ENCODE results near the gene CCDC7. TPM values are rescaled to one million over a fixed set of nuclear protein-coding genes. Genes with fewer than 3 reads are reported as not detected.
A peak's percentile ranks its signal among the peaks of the same experiment; 100 is the strongest.
"Not testable (repeated sequence)": the region's sequence is repeated elsewhere in the genome, so short reads cannot be mapped to it uniquely, and the experiment has no call there.

Gene CCDC7
- total RNA-seq, 1 experiment from 2014 or later, result 21.7 TPM

DNA sequence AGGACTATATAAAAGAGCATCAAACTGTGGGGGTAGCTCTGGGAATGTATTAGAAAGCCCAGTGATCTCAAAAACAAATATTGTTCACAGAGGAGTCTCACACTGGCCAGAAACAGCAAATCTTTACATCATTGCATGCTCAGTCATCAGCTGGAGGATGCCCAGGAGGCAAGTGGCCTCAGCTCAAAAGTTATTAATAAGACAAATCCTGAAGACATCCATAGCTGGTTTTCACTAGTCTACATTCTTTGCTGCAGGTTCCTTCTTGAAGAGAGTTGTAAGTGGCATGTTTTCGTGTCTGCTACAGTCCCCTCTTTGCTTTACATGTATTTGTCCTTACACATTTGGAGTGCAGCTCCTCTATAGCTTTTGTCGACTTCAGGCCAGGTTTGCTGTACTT, 8.6 kb upstream of the CCDC7 start:
- in situ Hi-C loops (cut with HindIII; ENCODE audit: low pct_unique_long_range_greater_than_20kb, low sequenced_read_pairs), result no loop called here
- DNase-seq (ENCODE audit: low read depth), result no peak

DNA sequence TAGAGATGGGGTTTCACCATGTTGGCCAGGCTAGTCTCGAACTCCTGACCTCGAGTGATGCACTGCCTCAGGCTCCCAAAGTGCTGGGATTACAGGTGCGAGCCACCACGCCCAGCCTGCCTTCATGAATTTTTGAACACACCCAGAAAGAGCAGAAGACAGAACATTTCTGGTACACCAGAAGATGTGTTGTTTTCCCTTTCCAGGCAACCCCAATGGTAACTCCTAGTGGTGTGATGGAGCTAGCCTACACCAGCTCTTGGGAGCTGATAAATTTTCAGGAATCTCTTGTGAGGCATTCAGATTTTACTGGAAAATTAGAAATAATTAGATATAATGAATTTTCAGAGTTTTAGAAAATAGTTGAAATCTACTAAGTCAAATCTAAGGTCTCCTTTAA, 904 bp upstream of the CCDC7 start:
- in situ Hi-C loops (cut with HindIII; ENCODE audit: low pct_unique_long_range_greater_than_20kb, low sequenced_read_pairs), result no loop called here

DNA sequence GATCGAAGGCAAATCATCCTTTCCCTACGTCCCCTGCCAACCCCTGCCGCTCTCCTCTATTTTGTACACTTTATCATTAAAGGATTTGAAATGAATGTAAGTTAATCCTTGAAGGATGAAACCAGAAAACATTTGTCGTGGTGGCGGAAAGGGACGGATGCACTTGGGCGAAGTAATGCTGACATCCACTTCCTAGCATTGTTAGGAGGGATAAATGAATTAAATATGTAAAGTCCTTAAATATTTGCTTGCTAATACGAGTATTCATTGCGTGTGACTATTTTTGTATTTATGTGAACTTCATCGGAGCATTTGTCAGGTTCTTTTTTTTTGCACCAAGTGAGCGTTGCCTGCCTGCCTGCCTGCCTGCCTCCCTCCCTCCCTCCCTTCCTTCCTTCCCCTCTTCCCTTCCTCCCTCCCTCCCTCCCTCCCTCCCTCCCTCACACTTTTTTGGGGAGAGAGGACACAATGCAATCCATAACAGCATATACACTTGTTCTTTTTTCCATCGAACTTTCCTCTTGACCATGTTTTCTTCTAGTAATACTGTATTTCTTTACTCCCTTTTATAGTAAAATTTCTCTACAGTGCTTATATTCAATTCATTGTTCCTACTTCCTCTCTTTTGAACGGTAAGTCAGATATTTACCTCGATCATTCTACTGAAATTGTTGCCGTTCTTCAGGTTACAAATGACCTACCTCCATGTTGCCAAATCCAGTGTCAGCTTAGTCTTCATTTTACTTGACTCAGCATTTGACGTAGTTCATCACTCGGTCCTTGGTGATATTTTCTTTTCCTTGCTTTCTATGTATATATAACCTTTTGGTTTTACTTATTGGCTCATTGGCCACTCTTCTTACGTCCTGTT, 831 bp downstream of the CCDC7 start:
- peak; percentile 48 for DNase-seq (ENCODE audit: low read depth)
- in situ Hi-C loops (cut with HindIII; ENCODE audit: low pct_unique_long_range_greater_than_20kb, low sequenced_read_pairs), result no loop called here

More for the DNA sequence above, 904 bp upstream of the CCDC7 start:
- DNase-seq (ENCODE audit: low read depth), result no peak

DNA sequence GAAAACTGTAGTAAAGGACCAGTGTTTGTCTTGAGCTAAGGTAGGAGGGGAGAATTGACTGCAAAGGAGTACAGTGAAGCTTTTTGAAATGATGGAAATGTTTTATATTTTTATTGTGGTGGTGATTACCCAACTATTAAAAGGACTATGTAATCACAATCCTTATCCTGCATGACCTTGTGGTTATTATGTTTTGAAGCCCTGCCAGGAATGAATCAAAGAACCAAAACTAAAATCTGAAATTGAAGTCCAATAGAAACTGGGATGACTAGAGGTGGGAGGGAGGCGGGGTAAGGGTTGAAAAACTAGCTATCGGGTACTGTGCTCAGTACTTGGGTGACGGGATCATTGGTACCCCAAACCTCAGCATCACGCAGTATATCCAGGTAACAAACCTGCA, 8.2 kb downstream of the CCDC7 start:
- in situ Hi-C loops (cut with HindIII; ENCODE audit: low pct_unique_long_range_greater_than_20kb, low sequenced_read_pairs), result no loop called here
- DNase-seq (ENCODE audit: low read depth), result no peak

DNA sequence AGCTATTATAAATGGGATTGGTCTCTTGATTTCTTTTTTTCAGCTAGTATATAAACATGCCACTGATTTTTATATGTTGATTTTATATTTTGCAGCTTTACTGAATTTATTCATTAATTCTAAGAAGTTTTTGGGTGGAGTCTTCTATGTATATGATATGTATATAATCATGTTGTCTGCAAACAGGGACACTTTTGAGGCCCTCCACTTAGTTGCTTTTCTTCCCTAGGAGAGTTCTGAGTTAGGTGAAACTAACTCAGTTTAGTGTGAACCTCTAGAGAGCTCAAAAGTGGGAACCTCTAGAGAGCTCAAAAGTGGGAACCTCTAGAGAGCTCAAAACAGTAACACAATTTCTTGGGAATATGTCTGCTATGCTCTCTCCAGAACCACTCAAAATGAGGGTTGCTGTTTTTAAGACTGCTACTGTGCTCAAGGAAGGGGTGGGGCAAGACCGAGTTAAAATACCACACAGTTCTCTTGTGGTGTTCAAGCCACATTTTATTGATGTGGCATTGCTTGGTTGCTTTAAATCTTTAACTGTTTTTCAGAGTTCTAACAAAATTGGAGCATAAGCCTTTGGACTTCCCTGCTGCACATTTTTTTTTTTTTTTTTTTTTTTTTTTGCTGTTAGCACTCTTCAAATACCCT, 13.2 kb downstream of the CCDC7 start:
- no peak for DNase-seq (ENCODE audit: low read depth)
- in situ Hi-C loops (cut with HindIII; ENCODE audit: low pct_unique_long_range_greater_than_20kb, low sequenced_read_pairs), result no loop called here

DNA sequence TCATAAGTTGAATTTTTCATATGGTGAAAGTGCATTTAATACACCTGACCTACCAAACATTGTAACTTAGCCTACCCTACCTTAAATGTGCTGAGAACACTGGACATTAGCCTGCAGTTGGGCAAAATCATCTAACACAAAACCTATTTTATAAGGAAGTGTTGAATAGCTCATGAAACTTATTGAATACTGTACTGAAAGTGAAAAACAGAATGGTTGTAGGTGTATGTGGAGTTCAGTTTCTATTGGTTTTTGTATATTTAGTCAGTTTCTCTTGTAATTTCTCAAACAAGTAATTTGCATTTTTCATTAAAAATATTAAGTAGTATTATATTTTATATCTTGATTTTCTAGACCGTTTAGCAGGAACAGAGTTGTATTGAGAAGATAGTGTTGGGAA, 15.3 kb downstream of the CCDC7 start:
- in situ Hi-C loops (cut with HindIII; ENCODE audit: low pct_unique_long_range_greater_than_20kb, low sequenced_read_pairs), result no loop called here

DNA sequence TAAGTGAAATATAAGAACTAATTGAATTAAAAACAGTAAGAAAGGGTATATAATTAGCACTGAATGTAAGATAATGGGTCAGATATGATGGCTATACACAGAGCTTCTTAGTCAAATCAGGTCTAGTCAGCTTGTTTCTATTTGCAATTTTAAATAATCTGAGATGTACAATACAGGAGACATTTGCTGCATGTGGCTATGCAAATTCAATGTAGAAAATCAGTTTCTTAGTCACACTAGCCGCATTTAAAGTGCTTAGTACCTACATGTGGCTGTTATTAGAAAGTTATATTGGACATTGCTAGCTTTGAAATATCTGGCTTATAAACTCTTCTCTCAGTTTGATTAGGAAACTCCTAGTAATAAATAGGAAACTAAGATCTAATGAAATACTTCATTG, 25.3 kb downstream of the CCDC7 start:
- no peak for DNase-seq (ENCODE audit: low read depth)
- in situ Hi-C loops (cut with HindIII; ENCODE audit: low pct_unique_long_range_greater_than_20kb, low sequenced_read_pairs), result no loop called here

More for the DNA sequence above, 15.3 kb downstream of the CCDC7 start:
- DNase-seq (ENCODE audit: low read depth), result no peak

DNA sequence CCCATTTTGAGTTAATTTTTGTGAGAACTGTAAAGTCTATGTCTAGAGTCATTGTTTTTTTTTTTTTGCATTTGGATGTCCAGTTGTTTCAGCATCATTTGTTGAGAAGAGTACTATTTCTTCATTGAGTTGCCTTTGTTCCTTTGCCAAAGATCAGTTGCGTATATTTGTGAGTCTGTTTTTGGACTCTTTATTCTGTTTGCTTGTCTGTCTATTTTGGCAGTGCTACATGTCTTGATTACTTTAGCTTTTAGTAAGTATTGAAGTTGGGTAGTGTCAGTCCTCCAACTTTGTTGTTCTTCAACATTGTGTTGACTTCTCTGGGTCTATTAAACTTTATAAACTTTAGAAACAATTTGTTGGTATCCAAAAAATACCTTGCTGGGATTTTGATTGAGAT, 31.6 kb downstream of the CCDC7 start:
- in situ Hi-C loops (cut with HindIII; ENCODE audit: low pct_unique_long_range_greater_than_20kb, low sequenced_read_pairs), result no loop called here

DNA sequence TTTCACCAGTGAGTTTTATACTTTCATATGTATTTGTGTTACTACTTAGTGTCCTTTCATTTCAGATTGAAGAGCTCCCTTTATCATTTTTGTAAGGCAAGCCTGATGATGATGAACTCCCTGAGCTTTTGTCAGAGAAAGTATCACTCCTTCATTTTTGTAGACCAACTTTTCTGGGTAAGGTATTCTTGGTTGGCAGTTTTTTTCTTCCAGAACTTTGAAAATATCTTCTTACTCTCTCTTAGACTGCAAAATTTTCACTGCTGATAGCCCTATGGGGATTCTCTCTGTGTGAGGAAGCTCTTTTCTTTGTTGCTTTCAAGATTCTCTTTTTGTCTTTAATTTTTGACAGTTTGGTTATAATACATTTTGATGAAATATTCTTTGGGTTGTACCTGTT, 35.7 kb downstream of the CCDC7 start:
- DNase-seq (ENCODE audit: low read depth), result no peak
- in situ Hi-C loops (cut with HindIII; ENCODE audit: low pct_unique_long_range_greater_than_20kb, low sequenced_read_pairs), result no loop called here

More for the DNA sequence above, 31.6 kb downstream of the CCDC7 start:
- DNase-seq (ENCODE audit: low read depth), result no peak

DNA sequence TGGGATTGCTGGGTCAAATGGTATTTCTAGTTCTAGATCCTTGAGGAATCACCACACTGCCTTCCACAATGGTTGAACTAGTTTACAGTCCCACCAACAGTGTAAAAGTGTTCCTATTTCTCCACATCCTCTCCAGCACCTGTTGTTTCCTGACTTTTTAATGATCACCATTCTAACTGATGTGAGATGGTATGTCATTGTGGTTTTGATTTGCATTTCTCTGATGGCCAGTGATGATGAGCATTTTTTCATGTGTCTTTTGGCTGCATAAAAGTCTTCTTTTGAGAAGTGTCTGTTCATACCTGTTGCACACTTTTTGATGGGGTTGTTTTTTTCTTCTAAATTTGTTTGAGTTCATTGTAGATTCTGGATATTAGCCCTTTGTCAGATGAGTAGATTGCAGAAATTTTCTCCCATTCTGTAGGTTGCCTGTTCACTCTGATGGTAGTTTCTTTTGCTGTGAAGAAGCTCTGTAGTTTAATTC, 37.1 kb downstream of the CCDC7 start:
- in situ Hi-C loops (cut with HindIII; ENCODE audit: low pct_unique_long_range_greater_than_20kb, low sequenced_read_pairs); DNase-seq (ENCODE audit: low read depth): not testable (repeated sequence)

DNA sequence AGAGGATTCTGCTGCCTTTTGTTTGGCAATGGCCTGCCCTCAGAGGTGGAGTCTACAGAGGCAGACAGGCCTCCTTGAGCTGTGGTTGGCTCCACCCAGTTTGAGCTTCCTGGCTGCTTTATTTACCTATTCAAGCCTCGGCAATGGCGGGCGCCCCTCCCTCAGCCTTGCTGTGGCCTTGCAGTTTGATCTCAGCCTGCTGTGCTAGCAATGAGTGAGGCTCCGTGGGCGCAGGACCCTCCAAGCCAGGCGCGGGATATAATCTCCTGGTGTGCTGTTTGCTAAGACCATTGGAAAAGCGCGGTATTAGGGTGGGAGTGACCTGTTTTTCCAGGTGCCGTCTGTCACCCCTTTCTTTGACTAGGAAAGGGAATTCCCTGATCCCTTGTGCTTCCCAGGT, 42.1 kb downstream of the CCDC7 start:
- DNase-seq (ENCODE audit: low read depth); in situ Hi-C loops (cut with HindIII; ENCODE audit: low pct_unique_long_range_greater_than_20kb, low sequenced_read_pairs): not testable (repeated sequence)

DNA sequence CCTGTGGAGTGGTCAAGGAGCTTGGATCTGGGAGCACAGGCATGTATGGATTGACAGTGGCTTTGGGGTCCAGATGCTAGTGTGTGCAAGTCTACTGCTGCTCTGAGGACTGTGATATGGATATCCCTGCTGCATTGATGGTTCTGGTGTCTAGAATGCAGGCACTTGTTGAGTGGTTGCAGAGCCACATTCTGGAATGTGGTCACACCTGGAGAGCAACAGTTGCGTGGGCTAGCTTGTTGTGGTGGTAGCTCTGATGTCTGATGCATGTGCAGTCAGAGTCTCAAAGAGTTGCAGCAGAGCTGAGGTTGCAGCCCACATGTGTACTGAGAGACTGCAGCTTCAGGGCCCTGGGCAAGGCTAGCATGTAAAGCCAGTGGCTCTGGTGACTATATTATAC, 43.2 kb downstream of the CCDC7 start:
- DNase-seq (ENCODE audit: low read depth), result no peak
- in situ Hi-C loops (cut with HindIII; ENCODE audit: low pct_unique_long_range_greater_than_20kb, low sequenced_read_pairs), result no loop called here

DNA sequence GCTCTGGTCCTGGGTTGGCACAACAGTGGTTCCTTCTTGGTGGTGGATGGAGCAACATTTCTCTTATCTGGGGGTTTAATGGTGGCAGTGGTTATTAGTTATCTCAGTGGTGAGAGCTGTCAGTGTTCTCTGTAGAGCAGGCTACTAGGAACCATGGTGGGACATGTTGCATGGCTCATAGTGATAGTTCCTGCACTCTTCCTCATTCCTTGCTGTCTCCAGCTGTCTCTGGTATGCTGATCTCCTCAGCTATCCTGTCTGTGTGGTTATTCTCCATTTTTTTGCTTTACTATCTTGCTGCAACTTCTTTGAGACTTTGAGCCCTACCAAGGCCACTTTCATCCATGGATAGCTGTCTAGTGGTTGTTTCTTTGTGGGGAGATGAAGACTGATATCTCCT, 44.0 kb downstream of the CCDC7 start:
- DNase-seq (ENCODE audit: low read depth), result no peak
- in situ Hi-C loops (cut with HindIII; ENCODE audit: low pct_unique_long_range_greater_than_20kb, low sequenced_read_pairs), result no loop called here

DNA sequence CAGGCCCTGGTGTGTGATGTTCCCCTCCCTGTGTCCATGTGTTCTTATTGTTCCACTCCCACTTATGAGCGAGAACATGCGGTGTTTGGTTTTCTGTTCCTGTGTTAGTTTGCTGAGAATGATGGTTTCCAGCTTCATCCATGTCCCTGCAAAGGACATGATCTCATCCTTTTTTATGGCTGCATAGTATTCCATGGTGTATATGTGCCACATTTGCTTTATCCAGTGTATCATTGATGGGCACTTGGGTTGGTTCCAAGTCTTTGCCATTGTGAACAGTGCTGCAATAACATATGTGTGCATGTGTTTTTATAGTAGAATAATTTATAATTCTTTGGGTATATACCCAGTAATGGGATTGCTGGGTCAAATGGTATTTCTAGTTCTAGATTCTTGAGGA, 48.6 kb downstream of the CCDC7 start:
- DNase-seq (ENCODE audit: low read depth); in situ Hi-C loops (cut with HindIII; ENCODE audit: low pct_unique_long_range_greater_than_20kb, low sequenced_read_pairs): not testable (repeated sequence)

DNA sequence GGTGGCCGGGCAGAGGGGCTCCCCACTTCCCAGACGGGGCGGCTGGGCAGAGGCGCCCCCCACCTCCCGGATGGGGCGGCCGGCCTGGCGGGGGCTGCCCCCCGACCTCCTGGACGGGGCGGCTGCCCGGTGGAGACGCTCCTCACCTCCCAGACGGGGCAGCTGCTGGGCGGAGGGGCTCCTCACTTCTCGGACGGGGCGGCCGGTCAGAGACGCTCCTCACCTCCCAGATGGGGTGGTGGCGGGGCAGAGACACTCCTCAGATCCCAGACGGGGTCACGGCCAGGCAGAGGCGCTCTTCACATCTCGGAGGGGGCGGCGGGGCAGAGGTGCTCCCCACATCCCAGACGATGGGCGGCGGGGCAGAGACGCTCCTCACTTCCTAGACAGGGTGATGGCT, 54.2 kb downstream of the CCDC7 start:
- DNase-seq (ENCODE audit: low read depth); in situ Hi-C loops (cut with HindIII; ENCODE audit: low pct_unique_long_range_greater_than_20kb, low sequenced_read_pairs): not testable (repeated sequence)

DNA sequence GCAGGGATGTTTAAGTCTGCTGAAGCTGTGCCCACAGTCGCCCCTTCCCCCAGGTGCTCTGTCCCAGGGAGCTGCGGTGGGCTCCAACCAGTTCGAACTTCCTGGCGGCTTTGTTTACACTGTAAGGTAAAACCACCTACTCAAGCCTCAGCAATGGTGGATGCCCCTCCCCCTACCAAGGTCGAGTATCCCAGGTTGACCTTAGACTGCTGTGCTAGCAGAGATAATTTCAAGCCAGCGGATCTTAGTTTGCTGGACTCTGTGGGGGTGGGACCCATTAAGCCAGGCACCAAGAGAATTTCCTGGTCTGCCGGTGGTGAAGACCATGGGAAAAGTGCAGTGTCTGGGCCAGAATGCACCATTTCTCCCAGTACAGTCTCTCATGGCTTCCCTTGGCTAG, 56.0 kb downstream of the CCDC7 start:
- no peak for DNase-seq (ENCODE audit: low read depth)
- in situ Hi-C loops (cut with HindIII; ENCODE audit: low pct_unique_long_range_greater_than_20kb, low sequenced_read_pairs), result no loop called here

DNA sequence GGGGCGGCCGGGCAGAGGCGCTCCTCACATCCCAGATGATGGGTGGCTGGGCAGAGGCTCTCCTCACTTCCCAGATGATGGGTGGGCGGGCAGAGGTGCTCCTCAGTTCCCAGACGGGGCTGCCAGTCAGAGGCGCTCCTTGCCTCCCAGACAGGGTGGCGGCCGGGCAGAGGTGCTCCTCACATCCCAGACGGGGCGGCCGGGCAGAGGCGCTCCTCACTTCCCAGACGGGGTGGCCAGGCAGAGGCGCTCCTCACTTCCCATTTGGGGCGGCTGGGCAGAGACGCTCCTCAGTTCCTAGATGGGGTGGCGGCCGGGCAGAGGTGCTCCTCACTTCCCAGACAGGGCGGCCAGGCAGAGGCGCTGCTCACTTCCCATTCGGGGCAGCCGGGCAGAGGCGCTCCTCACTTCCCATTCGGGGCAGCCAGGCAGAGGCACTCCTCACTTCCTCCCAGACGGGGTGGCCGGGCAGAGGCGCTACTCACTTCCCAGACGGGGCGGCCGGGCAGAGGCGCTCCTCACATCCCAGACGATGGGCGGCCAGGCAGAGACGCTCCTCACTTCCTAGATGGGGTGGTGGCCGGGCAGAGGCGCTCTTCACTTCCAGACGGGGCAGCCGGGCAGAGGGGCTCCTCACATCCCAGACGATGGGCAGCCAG, 60.0 kb downstream of the CCDC7 start:
- DNase-seq (ENCODE audit: low read depth); in situ Hi-C loops (cut with HindIII; ENCODE audit: low pct_unique_long_range_greater_than_20kb, low sequenced_read_pairs): not testable (repeated sequence)

DNA sequence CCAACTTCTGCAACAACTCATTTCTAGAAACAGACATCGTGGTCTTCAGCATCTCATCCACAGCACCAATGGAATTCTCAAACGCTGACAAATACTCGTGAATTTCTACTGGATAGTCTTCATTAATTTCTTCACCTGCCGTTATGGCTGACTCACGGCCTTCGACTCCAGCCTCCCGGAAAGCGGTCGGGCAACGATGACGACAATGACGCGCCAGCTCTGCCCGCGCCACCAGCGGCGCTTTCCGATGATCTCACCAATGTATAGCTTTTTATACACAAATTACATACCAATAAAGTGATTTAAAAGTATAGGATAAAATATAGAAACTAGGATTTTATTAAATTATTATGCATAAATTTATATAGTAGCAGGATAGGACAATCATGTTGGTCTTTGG, 65.7 kb downstream of the CCDC7 start:
- in situ Hi-C loops (cut with HindIII; ENCODE audit: low pct_unique_long_range_greater_than_20kb, low sequenced_read_pairs), result no loop called here
- DNase-seq (ENCODE audit: low read depth), result no peak

Data from Caki2 (cell line).